Activated effector memory CD4-positive, alpha-beta T cell treated with Interleukin-2 at 50 U/mL for 16 hours (primary cell): ENCODE measurements around the gene PLPPR1.

Source experiments
- DNase-seq: peaks from one replicate; pipeline ENCODE4 v3.0.0-alpha.2; 2020

The PLPPR1 gene

DNA sequence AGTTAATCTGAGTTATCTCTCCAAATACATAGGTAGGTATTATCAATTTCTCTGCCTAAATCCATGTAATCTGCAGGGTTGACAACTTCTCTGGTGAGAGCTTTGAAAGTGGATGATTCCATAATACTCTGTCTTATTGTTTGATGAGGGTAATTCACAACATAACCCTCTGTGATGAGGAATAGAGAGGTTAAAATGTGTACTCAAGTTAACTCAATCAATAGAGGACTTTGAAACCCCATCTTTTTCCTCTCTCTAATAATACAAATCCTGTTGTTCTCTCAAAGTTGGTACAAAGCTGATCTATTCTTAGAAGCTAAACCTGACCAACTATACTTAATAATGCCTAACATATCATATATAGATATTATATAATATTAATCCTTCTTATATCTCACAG, 100.1 kb downstream of the PLPPR1 start:
- no peak for DNase-seq

DNA sequence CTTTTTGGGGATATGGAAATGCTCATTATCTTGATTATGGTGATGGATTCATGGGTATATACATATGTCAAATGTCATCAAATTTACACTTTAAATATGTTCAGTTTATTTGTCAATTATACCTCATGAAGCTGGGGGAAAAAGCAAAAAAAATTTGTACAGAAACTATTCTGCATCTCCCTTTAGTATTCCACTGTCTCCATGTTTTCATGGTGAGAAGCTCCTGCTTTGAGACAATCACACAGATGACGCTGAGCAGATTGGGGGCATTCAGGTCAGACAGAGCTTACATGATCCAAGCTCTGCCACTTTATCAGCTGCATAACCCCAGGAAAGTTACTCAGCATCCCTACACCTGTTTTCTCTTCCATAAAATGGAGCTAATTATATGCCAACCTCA, 101.5 kb downstream of the PLPPR1 start:
- DNase-seq = no peak

DNA sequence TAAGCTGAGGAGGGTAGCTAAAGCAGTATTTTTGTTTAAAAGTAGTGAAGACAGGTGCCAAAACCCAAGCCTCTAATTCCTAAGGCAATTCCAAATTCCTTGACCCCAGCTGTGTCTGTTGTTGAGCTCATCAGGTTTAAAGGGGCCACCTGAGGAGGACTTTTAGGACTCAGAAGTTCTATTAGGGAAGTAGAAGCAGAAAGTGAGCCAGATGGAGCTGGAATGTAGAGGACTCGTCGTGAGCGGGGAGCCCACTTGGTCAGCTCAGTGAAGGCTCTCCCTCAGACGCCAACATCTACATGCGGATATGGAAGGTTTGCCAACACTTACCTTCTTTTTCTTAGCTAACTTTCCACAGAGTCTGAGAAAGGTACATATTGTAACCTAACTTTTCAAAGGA, 102.8 kb downstream of the PLPPR1 start:
- no peak for DNase-seq

DNA sequence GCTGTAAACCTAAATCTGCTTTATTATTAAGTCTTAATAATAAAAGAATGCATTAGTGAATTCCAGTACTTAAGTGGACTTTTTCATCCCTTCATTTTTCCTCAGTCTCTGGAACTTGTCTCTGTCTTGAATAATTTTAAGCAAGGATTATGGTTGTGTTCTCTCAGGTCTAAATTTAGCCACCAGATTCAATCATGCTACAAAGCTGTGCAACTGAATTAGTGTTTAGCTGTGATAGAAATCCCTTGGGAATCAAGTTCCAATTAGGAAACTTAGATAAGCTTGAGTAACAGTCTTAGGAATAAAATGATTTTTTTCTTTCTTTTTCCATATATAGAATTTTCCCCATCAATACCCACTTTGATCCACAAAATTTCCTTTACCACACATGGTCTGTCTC, 104.3 kb downstream of the PLPPR1 start:
- no peak for DNase-seq

DNA sequence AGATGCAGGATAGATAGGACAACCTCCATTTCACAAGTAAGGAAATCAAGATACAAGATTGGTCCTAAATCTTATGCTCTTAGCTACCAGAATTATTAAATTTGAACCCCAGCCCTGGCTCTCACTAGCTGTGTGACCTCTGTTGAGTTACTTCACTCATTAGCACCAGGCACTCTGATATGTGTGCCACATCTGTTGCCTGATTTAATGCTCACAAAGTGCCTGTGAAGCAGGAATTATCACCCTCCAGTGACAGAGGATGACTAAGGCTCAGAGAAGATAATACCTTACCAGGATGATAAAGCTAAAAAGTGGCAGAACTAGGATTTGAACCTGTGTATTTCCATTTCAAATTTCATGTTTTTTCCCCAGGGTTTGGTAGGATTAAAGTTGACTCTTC, 110.0 kb downstream of the PLPPR1 start:
- no peak for DNase-seq

DNA sequence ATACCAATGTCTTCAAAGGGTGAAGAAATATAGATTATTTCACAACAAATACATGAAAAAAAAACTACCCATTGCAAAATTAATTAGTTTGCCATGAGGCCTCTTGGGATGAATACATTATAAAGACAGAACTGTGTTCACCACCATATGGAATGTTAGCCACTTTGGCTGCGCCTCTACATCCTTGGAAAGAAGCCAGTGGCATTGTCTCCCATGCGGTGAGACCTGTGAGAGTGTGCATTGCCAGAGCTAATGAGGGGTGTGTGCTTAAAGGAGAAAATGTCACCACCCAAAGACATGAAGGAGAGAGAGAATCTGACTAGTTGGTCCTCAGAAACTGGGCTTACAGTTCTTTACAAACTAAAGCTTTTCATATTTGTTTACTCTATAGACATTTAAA, 110.6 kb downstream of the PLPPR1 start:
- DNase-seq = no peak

DNA sequence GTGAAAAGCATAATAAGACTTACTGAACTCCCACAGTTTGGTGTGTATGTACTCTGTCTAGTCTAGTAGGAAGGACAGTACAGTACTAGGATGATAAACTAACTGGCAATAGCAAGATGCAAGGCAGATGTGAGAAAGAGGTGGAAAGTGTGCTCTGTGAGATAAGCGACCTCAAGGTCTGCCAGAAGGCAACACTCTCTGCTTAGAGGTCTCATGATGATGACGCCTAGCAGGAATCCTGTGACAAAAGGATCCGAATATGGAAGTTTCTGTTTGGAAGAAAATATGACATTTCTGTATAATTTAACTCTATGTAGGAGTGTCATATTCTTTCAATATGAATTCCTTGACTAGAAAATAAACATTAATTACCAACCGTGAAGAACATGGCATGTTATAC, 112.2 kb downstream of the PLPPR1 start:
- DNase-seq = no peak

DNA sequence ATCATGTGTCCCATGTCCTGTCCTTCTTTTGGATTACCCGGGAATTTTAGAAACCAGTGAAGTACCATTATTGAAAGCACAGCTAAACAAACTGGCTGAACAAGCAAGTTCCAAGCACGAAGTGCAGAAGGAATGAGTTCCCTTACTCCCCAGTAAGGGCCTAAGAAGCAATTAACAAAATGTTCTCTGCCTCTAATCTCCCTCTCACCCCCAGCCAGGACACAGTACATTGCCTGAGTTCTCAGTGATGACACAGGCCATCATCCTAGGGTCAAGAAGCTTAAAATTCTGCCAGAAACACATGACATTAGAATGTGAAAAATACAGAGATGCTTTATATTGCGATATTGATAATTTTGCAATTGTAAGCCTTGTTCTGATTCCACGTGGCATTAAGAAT, 118.0 kb downstream of the PLPPR1 start:
- no peak for DNase-seq

DNA sequence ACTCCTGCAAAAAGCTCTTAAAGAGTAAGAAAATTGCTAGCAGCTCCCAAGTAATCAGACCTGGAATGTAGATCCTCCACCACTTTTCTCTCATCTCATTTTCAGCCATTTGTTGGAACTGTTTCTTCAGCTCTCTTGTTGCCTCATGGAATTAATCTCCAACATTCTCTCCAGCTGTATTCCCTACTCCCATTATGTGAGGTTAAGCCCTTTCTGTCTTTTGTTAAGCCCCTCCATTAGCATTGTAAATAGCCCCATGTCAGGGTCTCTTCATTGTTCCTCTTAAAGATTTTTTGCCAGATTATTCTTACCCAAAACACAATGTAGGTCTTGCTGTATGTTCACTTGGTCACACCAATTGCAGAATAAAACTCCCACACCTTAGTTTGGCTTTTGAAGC, 119.8 kb downstream of the PLPPR1 start:
- DNase-seq = no peak

DNA sequence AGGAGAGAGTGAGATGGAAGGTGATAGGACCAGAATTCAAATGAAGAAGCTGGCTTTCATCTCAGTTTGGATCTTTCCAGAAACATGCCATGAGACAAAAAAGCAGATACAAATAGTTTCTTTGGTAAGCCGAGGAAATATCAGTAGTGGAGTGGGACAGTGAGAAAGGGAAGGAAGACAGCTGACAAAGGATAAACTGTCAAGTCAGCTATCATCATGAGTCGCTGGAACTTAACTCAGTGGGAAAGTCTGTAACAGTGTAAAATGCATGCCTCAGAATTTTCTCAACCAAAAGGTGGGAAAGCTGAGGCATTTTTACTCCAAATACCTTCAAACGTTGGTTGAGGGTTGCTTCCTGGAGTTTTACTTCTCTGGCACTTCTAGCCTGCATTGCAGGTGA, 129.8 kb downstream of the PLPPR1 start:
- DNase-seq = no peak

DNA sequence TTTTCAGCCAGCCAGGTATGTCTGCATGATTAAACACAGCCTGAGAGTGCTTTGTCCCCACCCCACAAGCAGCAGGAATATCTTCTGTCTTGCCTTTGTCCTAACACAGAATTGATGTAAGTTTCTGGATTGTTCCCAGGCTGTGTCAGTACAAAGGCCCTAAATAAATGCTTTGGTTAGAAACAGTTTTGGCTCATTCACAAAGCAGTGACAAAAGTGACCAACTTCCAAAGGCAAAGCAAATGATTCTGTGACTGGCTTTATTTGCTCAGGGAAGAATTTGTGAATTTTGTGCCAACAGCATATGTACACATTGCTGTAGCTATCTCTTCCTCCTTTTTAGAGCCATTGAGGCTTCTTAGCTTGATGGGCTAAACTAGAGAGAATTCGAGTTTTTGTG, 133.7 kb downstream of the PLPPR1 start:
- DNase-seq = no peak

DNA sequence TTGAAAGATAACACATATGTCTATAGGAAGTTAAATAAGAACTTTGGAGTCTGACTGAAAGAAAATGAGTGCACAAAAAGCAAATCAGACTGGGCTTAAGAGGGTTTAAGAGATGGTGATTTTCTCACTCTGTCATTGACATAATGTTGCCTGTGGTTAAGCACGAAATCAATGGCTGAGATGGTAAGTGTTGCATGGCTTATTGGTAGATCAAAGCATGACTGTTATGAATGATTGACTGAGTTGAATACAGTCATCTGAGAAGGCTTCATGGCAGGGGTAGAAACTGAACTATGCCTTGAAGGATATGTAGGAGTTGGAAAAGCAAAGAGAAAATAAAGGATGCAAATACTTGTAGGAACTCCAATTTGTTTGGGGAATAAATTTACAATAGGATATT, 136.6 kb downstream of the PLPPR1 start:
- DNase-seq = no peak

DNA sequence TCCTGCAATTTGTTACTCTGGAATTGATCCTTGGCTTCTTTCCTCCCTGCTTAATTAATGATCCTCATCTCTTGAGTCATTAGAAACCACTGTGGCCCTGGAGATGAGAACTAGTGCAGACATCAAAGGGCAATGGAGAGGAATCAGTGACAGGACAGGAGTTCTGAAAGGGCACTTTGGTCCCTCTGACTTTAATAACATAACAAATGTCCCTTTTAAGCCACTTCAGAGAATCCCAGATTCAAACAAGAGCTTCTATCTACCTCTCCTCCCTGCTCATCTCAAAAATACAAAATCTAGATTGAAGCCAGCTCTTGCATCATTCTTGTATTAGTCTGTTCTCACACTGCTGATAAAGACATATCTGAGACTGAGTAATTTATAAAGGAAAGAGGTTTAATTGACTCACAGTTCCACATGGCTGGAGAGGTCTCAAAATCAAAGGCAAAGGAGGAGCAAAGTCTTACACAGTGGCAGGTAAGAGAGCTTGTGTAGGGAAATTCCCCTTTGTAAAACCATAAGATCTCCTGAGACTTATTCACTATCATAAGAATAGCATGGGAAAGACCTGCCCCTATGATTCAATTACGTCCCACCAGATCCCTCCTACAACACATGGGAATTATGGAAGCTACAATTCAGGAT, 139.1 kb downstream of the PLPPR1 start:
- DNase-seq = no peak

DNA sequence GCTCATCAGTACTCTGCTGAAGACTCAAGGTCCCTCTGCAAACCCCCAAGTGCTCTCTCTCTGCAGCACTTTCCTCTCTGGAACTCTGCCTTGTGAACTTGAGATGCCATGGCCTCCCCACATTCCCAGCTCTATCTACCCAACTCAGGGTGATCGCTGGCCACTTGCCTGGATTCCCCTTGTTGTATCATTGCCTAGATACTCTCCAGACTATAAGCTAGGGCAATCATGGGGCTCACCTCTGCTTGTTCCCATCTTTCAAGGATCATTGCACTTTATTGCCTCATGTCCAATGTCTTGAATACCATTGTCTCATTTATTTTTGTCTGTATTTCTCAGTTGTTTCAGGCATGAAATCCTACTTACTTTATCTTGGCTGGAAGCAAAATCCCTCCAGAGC, 144.1 kb downstream of the PLPPR1 start:
- no peak for DNase-seq

DNA sequence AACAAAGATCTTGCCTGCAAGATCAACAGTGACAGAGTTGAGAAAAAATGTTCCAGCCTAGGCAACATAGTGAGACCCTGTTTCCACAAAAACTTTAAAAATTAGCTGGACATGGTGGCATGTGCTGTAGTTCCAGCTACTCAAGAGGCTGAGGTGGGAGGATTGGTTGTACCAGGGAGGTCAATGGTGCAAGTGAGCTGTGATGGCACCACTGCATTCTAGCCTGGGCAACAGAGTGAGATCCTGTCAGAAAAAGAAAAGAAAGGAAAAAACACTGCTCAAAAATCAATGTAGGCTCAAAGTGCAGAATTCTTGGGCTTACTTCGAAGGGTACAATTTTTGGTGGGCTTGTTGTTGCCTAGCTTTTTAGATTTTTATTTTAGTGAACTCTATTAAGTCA, 145.4 kb downstream of the PLPPR1 start:
- no peak for DNase-seq

DNA sequence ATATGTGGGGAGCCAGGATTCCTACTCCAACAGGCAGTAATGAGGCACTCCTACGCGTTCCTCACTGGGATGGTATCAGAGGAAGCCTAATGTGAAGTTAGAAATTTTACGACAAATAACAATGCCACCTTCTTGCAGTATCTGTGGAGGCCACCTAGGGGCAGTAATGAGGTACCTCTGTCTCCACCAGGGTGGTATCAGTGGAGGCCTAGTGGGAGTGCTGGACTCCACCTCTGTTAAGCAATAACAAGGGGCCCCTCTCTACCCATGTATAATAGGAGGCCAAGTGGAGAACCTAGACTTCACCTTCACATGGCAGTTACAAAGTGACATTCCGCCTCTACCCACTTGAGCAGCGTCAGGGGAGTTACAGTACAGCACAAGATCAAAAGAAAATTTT, 147.9 kb downstream of the PLPPR1 start:
- no peak for DNase-seq

DNA sequence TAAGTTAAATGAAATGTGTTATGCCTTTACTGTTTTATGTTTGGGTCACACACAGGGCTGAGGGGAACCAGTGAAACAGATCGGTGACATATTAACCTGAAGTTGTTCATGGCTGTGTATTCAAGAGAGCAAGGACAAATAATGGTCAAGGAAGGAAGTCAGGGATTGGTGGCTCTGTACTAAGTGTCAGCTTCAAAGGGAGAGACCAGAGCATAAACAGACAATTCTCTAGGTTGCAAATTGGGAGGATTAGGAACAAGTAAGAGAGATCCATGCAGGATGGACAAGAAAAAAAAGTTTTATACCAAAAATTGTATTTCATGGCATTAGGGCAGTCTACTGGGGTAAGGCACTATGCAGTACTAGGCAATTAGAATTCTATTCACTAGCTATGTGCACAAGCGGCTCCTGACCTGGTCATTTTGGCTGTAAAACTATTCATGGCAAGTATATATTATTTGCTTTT, 156.3 kb downstream of the PLPPR1 start:
- DNase-seq = no peak

DNA sequence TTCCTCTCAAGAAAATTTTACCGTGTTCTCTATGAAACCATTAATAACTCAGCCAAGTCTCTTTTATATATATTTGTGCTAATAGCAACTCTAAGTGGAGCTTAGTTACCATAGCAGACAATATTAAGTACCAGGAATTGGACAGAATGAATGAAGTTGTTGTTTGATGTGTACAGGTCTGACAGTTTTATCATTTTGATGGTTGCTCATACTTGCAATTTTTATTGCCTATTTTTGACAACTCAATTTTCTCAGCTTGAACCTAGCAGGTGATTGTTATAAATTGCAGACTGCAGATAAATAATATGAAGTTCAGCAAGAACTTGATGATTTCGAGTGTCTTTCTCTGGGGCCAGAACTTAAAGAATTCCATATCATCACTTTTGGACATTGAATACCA, 163.2 kb downstream of the PLPPR1 start:
- DNase-seq = no peak

DNA sequence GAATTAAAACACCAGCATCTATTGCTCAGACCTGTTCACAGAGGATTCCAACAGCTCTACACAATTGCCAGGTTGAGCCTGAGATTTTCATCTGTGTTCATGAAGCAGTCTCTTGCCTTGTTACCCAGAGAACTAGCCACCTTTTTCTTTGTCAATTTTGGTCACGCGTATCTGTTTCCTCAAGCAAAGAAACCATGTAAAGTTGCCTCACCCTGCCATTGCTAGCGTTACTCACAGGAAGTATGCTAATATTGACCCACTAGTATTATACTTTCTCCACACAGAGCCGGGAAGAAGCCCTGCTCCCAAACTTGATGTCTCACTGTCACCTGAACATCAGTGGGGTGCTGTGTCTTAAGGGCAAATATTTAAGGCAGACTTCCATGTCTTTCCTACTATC, 168.5 kb downstream of the PLPPR1 start:
- DNase-seq = no peak

DNA sequence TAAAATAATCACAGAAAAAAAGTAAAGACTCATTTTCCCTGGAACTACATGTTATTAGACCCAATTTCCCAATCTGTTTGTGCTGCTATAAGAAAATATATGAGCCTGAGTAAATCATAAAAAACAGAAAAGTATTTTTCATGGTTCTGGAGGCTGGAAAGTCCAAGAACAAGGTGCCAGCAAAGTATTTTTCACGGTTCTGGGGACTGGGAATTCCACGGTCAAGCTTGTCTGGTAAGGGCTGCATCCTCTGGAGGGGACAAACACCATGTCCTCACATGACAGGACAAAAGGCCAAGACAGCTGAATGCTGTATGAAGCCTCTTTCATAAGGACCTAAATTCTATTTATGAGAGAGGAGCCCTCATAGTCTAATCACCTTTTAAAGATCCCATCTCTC, 172.3 kb downstream of the PLPPR1 start:
- no peak for DNase-seq

DNA sequence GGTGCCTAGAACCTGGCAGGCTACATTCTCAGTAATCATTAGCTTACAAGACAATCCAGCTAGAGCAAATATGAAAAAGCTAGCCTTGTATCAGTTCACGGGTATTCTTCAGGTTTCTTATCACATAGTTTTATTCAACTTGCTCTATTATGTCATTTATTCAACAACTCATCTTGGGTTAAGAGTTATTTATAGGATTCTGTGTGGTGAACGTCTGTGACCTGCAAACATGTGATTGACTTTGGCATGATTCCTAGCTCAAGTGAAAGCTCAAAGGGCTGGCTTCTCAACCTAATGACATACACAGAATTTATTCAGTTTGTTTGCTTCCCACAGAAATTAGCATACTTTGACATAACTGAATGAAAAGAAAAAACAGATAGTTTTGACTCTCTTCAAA, 173.1 kb downstream of the PLPPR1 start:
- DNase-seq = no peak

DNA sequence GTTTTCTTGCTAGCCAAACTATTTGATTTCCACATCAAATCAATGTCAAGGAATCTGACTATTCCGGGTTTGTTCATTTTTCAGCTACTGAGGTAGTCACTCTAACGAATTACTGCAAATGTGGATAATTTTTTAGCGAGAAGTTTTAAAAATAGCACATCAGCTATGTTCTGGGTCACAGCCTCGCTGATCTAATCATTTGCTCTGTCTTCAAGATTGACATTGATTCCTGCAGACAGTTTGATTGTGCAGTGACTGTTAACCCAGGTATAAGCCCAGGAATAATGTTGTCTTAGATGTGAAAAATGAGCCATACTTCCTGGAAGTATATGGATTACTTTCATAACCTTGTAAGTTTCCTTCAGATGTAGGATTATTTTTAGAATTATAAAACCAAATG, 181.1 kb downstream of the PLPPR1 start:
- no peak for DNase-seq

DNA sequence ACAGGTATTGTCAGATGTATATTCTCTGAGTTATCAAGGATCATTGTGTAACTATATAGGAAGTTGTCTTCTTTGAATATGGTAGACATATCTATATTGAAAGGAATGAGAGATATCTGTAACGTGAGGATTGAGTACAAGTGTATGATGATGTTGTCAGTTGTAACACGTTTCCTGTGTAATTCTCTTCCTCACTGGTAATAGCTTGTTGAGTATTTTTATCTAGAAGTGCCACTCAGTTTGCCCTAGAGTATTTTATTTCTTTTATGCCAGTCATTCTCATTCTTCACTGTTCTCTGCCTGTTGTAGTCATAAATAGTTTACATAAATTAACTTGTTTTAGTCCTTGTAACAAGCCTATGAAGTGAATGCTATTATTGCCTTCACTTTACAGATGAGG, 184.1 kb downstream of the PLPPR1 start:
- DNase-seq = no peak

DNA sequence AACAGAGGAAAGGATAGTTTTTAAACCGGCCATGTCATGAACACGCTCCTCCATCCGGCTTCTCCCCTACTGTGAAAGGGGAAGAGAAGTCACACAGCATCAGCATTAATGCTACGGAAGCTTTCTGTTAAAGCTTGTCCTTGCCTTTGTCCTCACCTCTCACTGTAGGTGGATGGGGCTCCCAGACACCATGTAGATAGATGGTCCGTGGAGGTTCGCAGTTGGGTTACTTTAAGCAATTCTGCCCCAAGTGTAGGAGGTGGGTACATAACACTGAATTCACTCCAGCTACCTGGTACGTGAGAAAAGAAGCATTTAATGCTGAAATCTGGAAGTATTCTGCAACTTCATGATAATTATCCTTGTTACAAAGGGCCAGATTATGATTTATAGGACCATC, 190.5 kb downstream of the PLPPR1 start:
- no peak for DNase-seq

DNA sequence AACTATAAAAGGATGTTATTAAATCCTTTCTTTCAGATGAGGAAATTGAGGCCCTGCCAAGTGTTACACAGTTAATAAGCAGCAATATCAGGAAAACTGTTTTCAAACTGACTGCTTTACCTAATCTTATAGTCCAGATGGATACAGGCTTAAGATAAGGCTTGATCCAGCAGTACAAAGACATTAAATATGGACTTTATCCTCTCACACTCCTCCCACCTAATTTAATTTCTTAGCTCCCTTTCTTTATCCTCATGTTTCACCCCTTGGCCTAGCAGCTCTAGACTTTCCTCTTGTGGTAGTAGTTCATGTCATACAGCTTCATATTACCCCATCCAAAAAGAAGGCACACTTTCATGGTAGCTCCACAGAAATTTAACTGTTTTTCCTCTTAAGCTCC, 191.8 kb downstream of the PLPPR1 start:
- DNase-seq = no peak

DNA sequence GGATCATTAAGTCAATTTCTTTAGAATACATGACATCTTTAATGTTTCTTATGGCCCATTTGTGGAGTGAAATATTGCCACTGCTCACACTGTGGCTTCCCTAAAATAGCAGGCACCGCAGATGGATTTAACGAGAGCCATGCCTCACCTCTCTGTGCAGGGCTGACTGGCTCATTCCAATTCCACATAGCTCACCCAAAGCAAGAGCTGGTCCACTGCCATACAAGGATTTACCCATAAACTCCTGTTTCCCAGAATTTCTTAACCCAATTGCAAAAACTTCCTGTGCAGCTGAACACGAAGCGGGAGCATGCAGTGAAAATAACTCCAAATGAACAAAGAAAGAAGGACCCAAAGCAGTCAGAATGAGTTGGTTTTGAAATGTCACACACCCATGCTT, 196.7 kb downstream of the PLPPR1 start:
- DNase-seq = no peak
